HPDE6-E6E7 (cell line): Measurements from ENCODE around the gene CEP20.

ENCODE experiments used
- DNase-seq: peaks from one replicate; pipeline ENCODE4 v3.0.0; 2011; ENCODE audit warnings: missing footprints; ENCODE audit errors: extremely low spot score

CEP20 gene

GRCh38 chr16:15897834-15898254, 9.4 kb upstream of the CEP20 start:
- DNase-seq, result no peak

GRCh38 chr16:15897121-15897780, 8.8 kb upstream of the CEP20 start:
- no peak for DNase-seq

- DNase-seq, result no peak
Measured at GRCh38 chr16:15894571-15895374, 6.4 kb upstream of the CEP20 start.

GRCh38 chr16:15891508-15891907, 3.1 kb upstream of the CEP20 start:
- DNase-seq, result no peak

GRCh38 chr16:15887283-15887682, 1.1 kb downstream of the CEP20 start:
- DNase-seq, result no peak

GRCh38 chr16:15886078-15886477, 2.3 kb downstream of the CEP20 start:
- no peak for DNase-seq

- no peak for DNase-seq
Measured at GRCh38 chr16:15885560-15886001, 2.8 kb downstream of the CEP20 start.

- no peak for DNase-seq
Measured at GRCh38 chr16:15882563-15882962, 5.8 kb downstream of the CEP20 start.

GRCh38 chr16:15881794-15882379, 6.5 kb downstream of the CEP20 start:
- no peak for DNase-seq

- no peak for DNase-seq
Measured at GRCh38 chr16:15880434-15881308, 7.7 kb downstream of the CEP20 start.

GRCh38 chr16:15879255-15879811, 9.1 kb downstream of the CEP20 start:
- peak; percentile 89 for DNase-seq

GRCh38 chr16:15876503-15876902, 11.9 kb downstream of the CEP20 start:
- DNase-seq, result no peak

- peak; percentile 50 for DNase-seq
Measured at GRCh38 chr16:15874745-15875314, 13.6 kb downstream of the CEP20 start.

- DNase-seq, result no peak
Measured at GRCh38 chr16:15873737-15874136, 14.7 kb downstream of the CEP20 start.

GRCh38 chr16:15873301-15873700, 15.1 kb downstream of the CEP20 start:
- no peak for DNase-seq

GRCh38 chr16:15870011-15870410, 18.4 kb downstream of the CEP20 start:
- DNase-seq, result no peak

- DNase-seq, result no peak
Measured at GRCh38 chr16:15866451-15866850, 22.0 kb downstream of the CEP20 start.

GRCh38 chr16:15865742-15866141, 22.7 kb downstream of the CEP20 start:
- no peak for DNase-seq

GRCh38 chr16:15864939-15865338, 23.5 kb downstream of the CEP20 start:
- no peak for DNase-seq

GRCh38 chr16:15861996-15862395, 26.4 kb downstream of the CEP20 start:
- DNase-seq, result no peak
